Sigmoid colon (tissue), 4 donors: ENCODE data around the gene TMEM63B.

Experiments used
- CTCF ChIP-seq, 4 experiments: fragments of 450-650 bp in 3 of 4; fragments of 200-600 bp in 1 of 4; IDR thresholded peaks; one replicate each; pipeline ENCODE4 v1.5.1; 2016 to 2019; ENCODE audit warnings: antibody characterized with exemption in 4 of 4, mild to moderate bottlenecking in 3 of 4, moderate library complexity in 2 of 4
- EP300 ChIP-seq, 4 donors: sonication (generic); formaldehyde crosslinking; IDR thresholded peaks; one replicate each; pipeline ENCODE4 v1.6.1; 2017; ENCODE audit warnings: antibody characterized with exemption in 4 of 4
- POLR2AphosphoS5 ChIP-seq, 4 donors: sonication (generic); formaldehyde crosslinking; IDR thresholded peaks; one replicate each; pipeline ENCODE4 v1.6.1; 2017; ENCODE audit warnings: antibody characterized with exemption in 4 of 4

- TF ChIP-seq CTCF (IDR thresholded peaks at IDR 0.05) (no peak), EP300 (IDR thresholded peaks at IDR 0.05) (no peak), POLR2AphosphoS5 (IDR thresholded peaks at IDR 0.05) (no peak)
These were observed 29.5 kb upstream of the TMEM63B start for GRCh38 chr6:44097782-44098317.
